GM12865 (cell line): ENCODE results near the gene CDH23.

ENCODE experiments used
- DNase-seq: peaks from one replicate; pipeline ENCODE4 v3.0.0; 2010; ENCODE audit warnings: low read depth
- H3K4me3 ChIP-seq: 2 replicates; pipeline ENCODE4 v1.5.1; 2011; ENCODE audit warnings: mild to moderate bottlenecking, low read depth, low read length, control low read depth
- CTCF ChIP-seq: IDR thresholded peaks from 2 replicates; pipeline ENCODE4 v1.5.1; 2011; ENCODE audit warnings: low read length, control low read depth, low read depth, inconsistent platforms; ENCODE audit not compliant: insufficient read depth; ENCODE audit errors: missing control alignments

Gene CDH23

GRCh38 chr10:71562181-71562580 lies 165.5 kb downstream of the CDH23 start:
- TF ChIP-seq CTCF, result no peak
- no peak overlapping the region for H3K4me3 ChIP-seq
- DNase-seq, result no peak

- DNase-seq, result no peak
- no peak for TF ChIP-seq CTCF
- H3K4me3 ChIP-seq, result no peak overlapping the region
Measured at GRCh38 chr10:71562904-71563303, 166.2 kb downstream of the CDH23 start.

GRCh38 chr10:71564194-71564820 lies 167.6 kb downstream of the CDH23 start:
- DNase-seq, result no peak
- TF ChIP-seq CTCF, result no peak
- no peak overlapping the region for H3K4me3 ChIP-seq

- H3K4me3 ChIP-seq, result no peak overlapping the region
- TF ChIP-seq CTCF, result no peak
- DNase-seq, result no peak
Measured at GRCh38 chr10:71565284-71566000, 168.7 kb downstream of the CDH23 start.

GRCh38 chr10:71567006-71567405 lies 170.3 kb downstream of the CDH23 start:
- no peak for DNase-seq
- no peak overlapping the region for H3K4me3 ChIP-seq
- no peak for TF ChIP-seq CTCF

GRCh38 chr10:71568896-71569492 lies 172.3 kb downstream of the CDH23 start:
- no peak for DNase-seq
- TF ChIP-seq CTCF, result no peak

More at GRCh38 chr10:71568896-71569492, 172.3 kb downstream of the CDH23 start:
- H3K4me3 ChIP-seq, result no peak overlapping the region
